Activated T-helper 2 cell treated with anti-CD3 and anti-CD28 coated beads, Interferon-gamma antibody, Interleukin-2, Interleukin-4, amounts not matched to agents 10 μg/mL and 5 μg/mL and 100 μg/mL, durations not matched to agents 14 hours and 24 hours and 36 hours (primary cell): ENCODE measurements around the gene APLNR. TPM values are rescaled to one million over a fixed set of nuclear protein-coding genes. Genes with fewer than 3 reads are reported as not detected.

Experiments used
- DNase-seq: peaks from one replicate; pipeline ENCODE4 v3.0.0; 2021; ENCODE audit warnings: low spot score
- H3K27ac Mint-ChIP-seq: one replicate; pipeline ENCODE4 v1.8.0; 2021; ENCODE audit warnings: mixed read lengths
- H3K27me3 Mint-ChIP-seq: one replicate; pipeline ENCODE4 v1.8.0; 2021; ENCODE audit warnings: low read depth, mixed read lengths
- H3K36me3 Mint-ChIP-seq: one replicate; pipeline ENCODE4 v1.8.0; 2021; ENCODE audit warnings: low read depth, mixed read lengths
- H3K4me1 Mint-ChIP-seq: one replicate; pipeline ENCODE4 v1.8.0; 2021; ENCODE audit warnings: low read depth, mixed read lengths
- H3K4me3 Mint-ChIP-seq: one replicate; pipeline ENCODE4 v1.8.0; 2021; ENCODE audit warnings: low read depth, mild to moderate bottlenecking, moderate library complexity, mixed read lengths
- H3K9me3 Mint-ChIP-seq: one replicate; pipeline ENCODE4 v1.8.0; 2021; ENCODE audit warnings: mixed read lengths
- intact Hi-C: fragments of 100-400 bp; cut with micrococcal nuclease; formaldehyde crosslinking; loops from one replicate; pipeline ENCODE4 v1.15.1; 2023
- total RNA-seq: library from RNA; stranded (reverse); gene quantifications from 2 replicates; pipeline ENCODE4 v1.2.3, GENCODE V29; 2022

Gene APLNR
- total RNA-seq, 1 donor from 2014 or later: not detected

GRCh38 chr11:57244911-57245310 lies 7.9 kb upstream of the APLNR start:
- no peak for DNase-seq
- Mint-ChIP-seq H3K9me3 (no peaks in the 10 kb centered on the region), H3K4me3 (no peak overlapping the region), H3K27me3 (peaks cover 3% of the 10 kb centered on the region), H3K4me1 (peaks cover 7% of the 10 kb centered on the region), H3K27ac (no peak overlapping the region), H3K36me3 (no peaks in the 10 kb centered on the region)
- intact Hi-C loops: no loop called here

GRCh38 chr11:57241353-57241972 lies 4.4 kb upstream of the APLNR start:
- intact Hi-C loops: no loop called here
- no peaks in the 10 kb centered on the region for H3K9me3 Mint-ChIP-seq
- H3K4me3 Mint-ChIP-seq: no peak overlapping the region
- peaks cover 8% of the 10 kb centered on the region for H3K4me1 Mint-ChIP-seq
- DNase-seq: no peak
- H3K27ac Mint-ChIP-seq: no peak overlapping the region
- no peaks in the 10 kb centered on the region for H3K36me3 Mint-ChIP-seq
- H3K27me3 Mint-ChIP-seq: peaks cover 8% of the 10 kb centered on the region

- peaks cover 8% of the 10 kb centered on the region for H3K4me1 Mint-ChIP-seq
- no peaks in the 10 kb centered on the region for H3K36me3 Mint-ChIP-seq
- H3K27me3 Mint-ChIP-seq: peaks cover 11% of the 10 kb centered on the region
- DNase-seq: no peak
- H3K4me3 Mint-ChIP-seq: no peak overlapping the region
- no peaks in the 10 kb centered on the region for H3K9me3 Mint-ChIP-seq
- H3K27ac Mint-ChIP-seq: no peak overlapping the region
- intact Hi-C loops: no loop called here
Measured at GRCh38 chr11:57240757-57241156, 3.7 kb upstream of the APLNR start.

DNA sequence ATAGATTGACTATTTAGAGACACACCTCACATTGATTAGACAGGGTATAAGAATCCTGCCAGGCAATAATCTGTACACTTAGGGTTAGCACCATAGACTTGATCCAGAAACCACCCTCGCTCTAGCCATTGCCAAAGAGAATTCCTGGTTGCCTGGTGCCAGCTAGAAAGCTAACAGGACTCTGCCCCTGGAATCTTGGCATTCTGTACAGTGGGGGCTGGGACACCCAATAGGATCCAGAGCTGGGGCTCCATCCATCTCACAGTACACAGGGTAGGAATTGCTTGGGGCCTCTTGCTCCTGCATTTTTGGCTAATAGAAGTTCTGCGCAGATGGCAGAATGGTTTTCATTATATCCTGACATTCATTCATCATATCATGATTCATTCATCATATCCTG lies 3.0 kb upstream of the APLNR start:
- Mint-ChIP-seq H3K27me3 (peaks cover 16% of the 10 kb centered on the region), H3K4me1 (peaks cover 8% of the 10 kb centered on the region), H3K36me3 (no peaks in the 10 kb centered on the region), H3K4me3 (no peak overlapping the region), H3K9me3 (no peaks in the 10 kb centered on the region), H3K27ac (no peak overlapping the region)
- intact Hi-C loops: no loop called here
- no peak for DNase-seq

DNA sequence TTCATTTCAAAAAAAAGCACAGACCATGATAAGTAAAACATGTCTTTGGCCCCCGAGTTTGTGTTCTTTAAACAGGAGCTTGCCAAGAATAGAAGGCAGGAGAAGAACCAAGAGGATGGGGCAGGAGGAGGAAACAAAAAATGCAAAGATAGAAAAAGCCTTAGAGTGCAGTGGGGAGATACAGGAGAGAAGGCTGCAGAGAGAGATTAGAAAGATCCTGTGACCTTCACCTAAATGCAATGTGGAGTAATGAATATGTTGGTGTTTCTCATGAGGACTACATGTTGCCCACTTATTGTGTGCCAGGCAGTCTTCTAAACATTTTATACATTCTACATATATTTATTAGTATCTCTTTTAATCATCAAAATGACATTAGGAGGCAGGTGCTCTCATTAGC lies 2.3 kb upstream of the APLNR start:
- Mint-ChIP-seq H3K36me3 (no peaks in the 10 kb centered on the region), H3K27ac (no peak overlapping the region), H3K4me1 (peaks cover 5% of the 10 kb centered on the region), H3K9me3 (no peaks in the 10 kb centered on the region), H3K27me3 (peaks cover 22% of the 10 kb centered on the region), H3K4me3 (no peak overlapping the region)
- no peak for DNase-seq
- intact Hi-C loops: no loop called here

- Mint-ChIP-seq H3K4me1 (peaks cover 5% of the 10 kb centered on the region), H3K27me3 (peaks cover 40% of the 10 kb centered on the region), H3K9me3 (no peaks in the 10 kb centered on the region), H3K4me3 (no peak overlapping the region), H3K27ac (no peak overlapping the region), H3K36me3 (no peaks in the 10 kb centered on the region)
- no peak for DNase-seq
- intact Hi-C loops: no loop called here
Measured at GRCh38 chr11:57235761-57236703, 1.0 kb downstream of the APLNR start.

DNA sequence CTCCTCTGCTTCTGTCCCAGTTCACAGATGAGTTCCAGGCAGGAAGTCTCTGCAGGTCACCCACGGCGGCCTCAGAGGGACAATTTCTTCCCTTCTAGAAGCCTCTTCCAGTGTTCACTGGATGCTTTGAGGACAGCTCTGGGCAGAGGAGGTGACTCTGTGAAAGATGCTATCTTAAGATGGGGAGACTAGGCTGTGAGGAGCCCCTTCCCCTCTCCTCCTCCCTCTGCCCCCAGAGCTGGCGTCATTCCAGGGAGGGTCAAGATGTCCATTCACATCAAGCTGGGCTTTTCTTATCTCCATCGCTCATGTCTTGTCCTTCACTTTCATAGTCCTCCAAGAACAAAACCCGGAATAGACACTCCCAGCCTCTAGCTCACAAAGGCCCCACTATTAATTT lies 3.3 kb downstream of the APLNR start:
- intact Hi-C loops: no loop called here
- H3K4me3 Mint-ChIP-seq: no peak overlapping the region
- peaks cover 51% of the 10 kb centered on the region for H3K27me3 Mint-ChIP-seq
- H3K9me3 Mint-ChIP-seq: no peaks in the 10 kb centered on the region
- H3K4me1 Mint-ChIP-seq: peaks cover 5% of the 10 kb centered on the region
- DNase-seq: no peak
- no peak overlapping the region for H3K27ac Mint-ChIP-seq
- no peaks in the 10 kb centered on the region for H3K36me3 Mint-ChIP-seq

GRCh38 chr11:57231539-57232253 lies 5.4 kb downstream of the APLNR start:
- intact Hi-C loops: no loop called here
- Mint-ChIP-seq H3K4me1 (no peaks in the 10 kb centered on the region), H3K9me3 (no peaks in the 10 kb centered on the region), H3K36me3 (no peaks in the 10 kb centered on the region), H3K27ac (no peak overlapping the region), H3K4me3 (no peak overlapping the region), H3K27me3 (peaks cover 45% of the 10 kb centered on the region)
- no peak for DNase-seq

GRCh38 chr11:57230791-57231538 lies 6.1 kb downstream of the APLNR start:
- Mint-ChIP-seq H3K9me3 (no peaks in the 10 kb centered on the region), H3K27me3 (peaks cover 44% of the 10 kb centered on the region), H3K27ac (no peak overlapping the region), H3K4me3 (no peak overlapping the region), H3K36me3 (no peaks in the 10 kb centered on the region), H3K4me1 (no peaks in the 10 kb centered on the region)
- intact Hi-C loops: no loop called here
- no peak for DNase-seq

DNA sequence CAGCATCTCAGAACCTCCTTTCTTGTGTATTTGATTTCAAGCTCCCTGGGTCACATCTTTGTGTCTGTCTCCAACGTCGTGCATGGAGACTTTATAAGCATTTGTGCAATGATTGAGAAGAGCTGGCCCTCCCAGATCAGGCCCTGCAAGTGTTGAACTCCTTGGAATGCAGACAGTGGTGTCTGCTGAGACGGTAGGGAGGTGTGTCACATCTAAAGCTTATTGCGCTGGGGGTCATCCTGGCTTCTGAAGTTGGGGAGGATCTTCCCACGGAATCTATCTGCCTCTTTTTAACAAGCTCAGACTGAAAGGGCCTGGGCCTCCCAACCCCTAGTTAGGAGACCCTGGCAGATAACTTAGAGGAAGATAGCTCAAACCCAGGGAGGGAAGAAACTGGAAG lies 6.7 kb downstream of the APLNR start:
- no peak overlapping the region for H3K4me3 Mint-ChIP-seq
- H3K27ac Mint-ChIP-seq: no peak overlapping the region
- no peaks in the 10 kb centered on the region for H3K9me3 Mint-ChIP-seq
- intact Hi-C loops: no loop called here
- no peaks in the 10 kb centered on the region for H3K36me3 Mint-ChIP-seq
- peaks cover 39% of the 10 kb centered on the region for H3K27me3 Mint-ChIP-seq
- DNase-seq: no peak
- no peaks in the 10 kb centered on the region for H3K4me1 Mint-ChIP-seq

- Mint-ChIP-seq H3K27ac (no peak overlapping the region), H3K9me3 (no peaks in the 10 kb centered on the region), H3K4me1 (no peaks in the 10 kb centered on the region), H3K36me3 (no peaks in the 10 kb centered on the region), H3K27me3 (peaks cover 27% of the 10 kb centered on the region), H3K4me3 (no peak overlapping the region)
- no peak for DNase-seq
- intact Hi-C loops: no loop called here
Measured at GRCh38 chr11:57228600-57228999, 8.4 kb downstream of the APLNR start.

- Mint-ChIP-seq H3K27ac (no peak overlapping the region), H3K9me3 (no peaks in the 10 kb centered on the region), H3K4me3 (no peak overlapping the region), H3K4me1 (no peaks in the 10 kb centered on the region), H3K27me3 (no peaks in the 10 kb centered on the region), H3K36me3 (no peaks in the 10 kb centered on the region)
- DNase-seq: no peak
- intact Hi-C loops: no loop called here
Measured at GRCh38 chr11:57224537-57224936, 12.5 kb downstream of the APLNR start.
